GM12874 (cell line): ENCODE results near the gene AP2M1.

Source experiments
- CTCF ChIP-seq: IDR thresholded peaks from 2 replicates; pipeline ENCODE4 v1.5.1; 2011; ENCODE audit warnings: low read depth, mild to moderate bottlenecking, control low read depth, low read length, moderate library complexity; ENCODE audit not compliant: insufficient read depth

Gene AP2M1

GRCh38 chr3:184176377-184177330, 2.0 kb downstream of the AP2M1 start:
- TF ChIP-seq CTCF, result no peak

- no peak for TF ChIP-seq CTCF
These were observed 2.7 kb downstream of the AP2M1 start for GRCh38 chr3:184177331-184177731.

GRCh38 chr3:184177767-184178306, 3.2 kb downstream of the AP2M1 start:
- TF ChIP-seq CTCF, result no peak

GRCh38 chr3:184178521-184179138, 4.0 kb downstream of the AP2M1 start:
- no peak for TF ChIP-seq CTCF

DNA sequence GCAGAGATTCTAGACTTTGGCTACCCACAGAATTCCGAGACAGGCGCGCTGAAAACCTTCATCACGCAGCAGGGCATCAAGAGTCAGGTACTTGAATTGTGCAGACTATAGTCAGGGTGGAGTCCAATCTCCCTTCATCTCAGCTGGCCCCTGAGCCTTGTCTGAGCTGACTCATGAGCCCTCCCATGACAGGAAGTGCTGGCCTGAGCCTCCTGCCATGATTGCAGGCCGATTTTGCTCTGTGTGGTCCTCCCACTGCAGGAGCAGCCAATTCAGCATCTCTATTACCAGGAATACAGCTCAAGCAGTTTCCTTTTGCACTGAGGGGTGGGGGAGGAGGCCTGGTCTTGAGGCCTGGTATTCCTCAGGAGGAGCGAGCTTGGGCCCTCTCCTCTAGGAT, 5.5 kb downstream of the AP2M1 start:
- no peak for TF ChIP-seq CTCF

DNA sequence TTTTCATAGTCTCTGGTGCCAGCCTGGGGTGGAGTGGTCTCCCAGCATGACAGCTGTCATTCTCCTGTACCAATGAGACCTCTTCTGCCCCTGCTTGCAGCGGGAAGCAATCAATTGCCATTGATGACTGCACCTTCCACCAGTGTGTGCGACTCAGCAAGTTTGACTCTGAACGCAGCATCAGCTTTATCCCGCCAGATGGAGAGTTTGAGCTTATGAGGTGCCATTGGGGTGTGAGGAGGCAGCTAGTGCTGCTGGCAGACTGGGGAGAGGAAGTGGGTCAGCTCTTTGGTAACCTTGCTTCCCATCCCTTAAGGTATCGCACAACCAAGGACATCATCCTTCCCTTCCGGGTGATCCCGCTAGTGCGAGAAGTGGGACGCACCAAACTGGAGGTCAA, 6.9 kb downstream of the AP2M1 start:
- no peak for TF ChIP-seq CTCF

- TF ChIP-seq CTCF, result no peak
These were observed 9.0 kb downstream of the AP2M1 start for GRCh38 chr3:184183679-184184078.
